CD4-positive, CD25-positive, alpha-beta regulatory T cell (primary cell): Measurements from ENCODE around the gene RASAL2. TPM values are rescaled to one million over a fixed set of nuclear protein-coding genes. Genes with fewer than 3 reads are reported as not detected.

Experiments used
- ATAC-seq, 2 donors: fragments of 150-1000 bp; cut with Tn5 transposase; one replicate each; pipeline ENCODE4 v1.10.0; 2021; ENCODE audit warnings: low read depth in 2 of 2, moderate number of reproducible peaks in 2 of 2, moderate library complexity in 1 of 2
- DNase-seq, 3 donors: peaks; one replicate each; pipeline versions ENCODE4 v3.0.0 to v3.0.0-alpha.2; 2012 to 2022; ENCODE audit warnings: mixed read lengths in 1 of 3
- H3K27ac ChIP-seq: one replicate; pipeline ENCODE4 v1.7.0; 2013; ENCODE audit warnings: mild to moderate bottlenecking, low read length; ENCODE audit not compliant: insufficient read depth, poor library complexity, severe bottlenecking
- H3K27me3 ChIP-seq: one replicate; pipeline ENCODE4 v1.7.0; 2013; ENCODE audit warnings: low read length; ENCODE audit not compliant: control insufficient read depth, insufficient read depth
- H3K36me3 ChIP-seq: one replicate; pipeline ENCODE4 v1.7.0; 2013; ENCODE audit warnings: mild to moderate bottlenecking, low read length, moderate library complexity; ENCODE audit not compliant: control insufficient read depth, insufficient read depth
- H3K4me1 ChIP-seq: 2 replicates; pipeline ENCODE4 v1.7.0; 2013; ENCODE audit warnings: mild to moderate bottlenecking, low read length; ENCODE audit not compliant: insufficient read depth, control insufficient read depth, poor library complexity, severe bottlenecking
- H3K4me3 ChIP-seq: one replicate; pipeline ENCODE4 v1.7.0; 2013; ENCODE audit warnings: low read depth, mild to moderate bottlenecking, low read length, moderate library complexity
- H3K9me3 ChIP-seq, 2 experiments: 1 replicate in 1 of 2; 2 replicates in 1 of 2; pipeline ENCODE4 v1.7.0; 2013; ENCODE audit warnings: low read length in 2 of 2, mild to moderate bottlenecking in 1 of 2, moderate library complexity in 1 of 2; ENCODE audit not compliant: control insufficient read depth in 2 of 2
- H3K27ac Mint-ChIP-seq, 3 donors: one replicate each; pipeline ENCODE4 v1.8.0; 2020 to 2022; ENCODE audit warnings: mild to moderate bottlenecking in 3 of 3, mixed read lengths in 3 of 3, moderate library complexity in 2 of 3
- H3K27me3 Mint-ChIP-seq: one replicate; pipeline ENCODE4 v1.8.0; 2022; ENCODE audit warnings: mild to moderate bottlenecking, mixed read lengths
- H3K36me3 Mint-ChIP-seq: one replicate; pipeline ENCODE4 v1.8.0; 2020; ENCODE audit warnings: mixed read lengths
- H3K4me1 Mint-ChIP-seq, 4 donors: one replicate each; pipeline ENCODE4 v1.8.0; 2020 to 2022; ENCODE audit warnings: mixed read lengths in 4 of 4, mild to moderate bottlenecking in 1 of 4
- H3K4me3 Mint-ChIP-seq, 4 donors: one replicate each; pipeline ENCODE4 v1.8.0; 2020 to 2022; ENCODE audit warnings: mild to moderate bottlenecking in 4 of 4, mixed read lengths in 4 of 4, moderate library complexity in 3 of 4
- H3K9me3 Mint-ChIP-seq, 7 donors: one replicate each; pipeline ENCODE4 v1.8.0; 2020 to 2022; ENCODE audit warnings: mixed read lengths in 7 of 7, mild to moderate bottlenecking in 3 of 7, moderate library complexity in 2 of 7
- polyA plus RNA-seq, 4 donors: library from polyadenylated mRNA; unstranded; fragments of 300-500 nt; fragmentation: Illumina TruSeq; gene quantifications; one replicate each; pipeline ENCODE4 v1.2.3, GENCODE V29; 2021
- total RNA-seq: library from RNA; stranded (reverse); gene quantifications from one replicate; pipeline ENCODE4 v1.2.3, GENCODE V29; 2022

RASAL2 gene
- not detected for total RNA-seq
- polyA plus RNA-seq, result not detected

DNA sequence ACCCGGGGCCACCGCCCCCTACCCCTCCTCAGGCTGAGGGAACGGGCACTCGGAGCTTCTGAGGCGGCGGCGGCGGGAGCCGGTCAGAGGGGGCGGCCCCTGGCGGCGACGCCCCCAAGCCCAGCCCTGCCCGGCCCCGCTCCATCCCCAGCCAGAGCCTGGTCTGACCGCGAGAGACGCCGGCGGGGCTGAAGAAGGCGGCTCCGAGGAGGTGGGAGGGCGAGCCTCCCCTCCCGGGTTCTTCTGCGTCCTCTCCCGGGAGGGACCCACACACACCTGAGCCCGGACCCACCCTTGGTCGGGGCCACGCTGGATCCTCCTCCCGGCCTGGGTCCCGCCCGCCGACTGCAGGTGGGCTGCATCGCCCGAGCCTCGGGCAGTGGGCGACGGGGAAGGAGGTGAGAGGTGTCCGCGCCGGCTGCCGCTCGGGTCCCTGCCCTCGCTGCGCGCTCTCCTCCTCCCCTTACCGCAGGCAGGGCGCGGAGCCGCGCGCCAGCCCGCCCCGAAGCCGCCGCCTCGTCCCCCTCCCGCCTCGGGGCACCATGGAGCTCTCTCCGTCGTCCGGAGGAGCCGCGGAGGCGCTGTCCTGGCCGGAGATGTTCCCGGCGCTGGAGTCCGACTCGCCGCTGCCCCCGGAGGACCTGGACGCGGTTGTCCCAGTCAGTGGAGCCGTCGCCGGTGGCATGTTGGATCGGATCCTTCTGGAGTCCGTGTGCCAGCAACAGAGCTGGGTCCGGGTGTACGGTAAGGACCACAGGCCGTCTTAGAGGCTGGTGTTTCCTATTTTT is at the start of gene RASAL2:
Gene RASAL2 (plus strand): TSS at position 154 of the 788 bp plus-strand sequence. CDS start 389 bp downstream, at position 543.
- Histone ChIP-seq H3K9me3 (peaks cover 0 to 5% of the 10 kb centered on the region in 2 experiments), H3K27ac (no peak within 1 kb of the TSS), H3K4me3 (no peak within 1 kb of the TSS), H3K27me3 (peaks cover 33% of the 10 kb centered on the region), H3K36me3 (no peaks in the 10 kb centered on the region), H3K4me1 (no peaks in the 10 kb centered on the region)
- DNase-seq, result no peak
- Mint-ChIP-seq H3K4me3 (peak within 1 kb of the TSS in 3 of 4 donors; percentile 69 to 92 (median 72)), H3K4me1 (peaks cover 0 to 13% (median 1%) of the 10 kb centered on the region in 4 donors), H3K27me3 (peaks cover 63% of the 10 kb centered on the region), H3K36me3 (no peaks in the 10 kb centered on the region), H3K9me3 (peaks cover 0 to 26% (median 5%) of the 10 kb centered on the region in 7 donors), H3K27ac (no peak within 1 kb of the TSS)
- peak in 1 of 2 donors; percentile 34 for ATAC-seq

DNA sequence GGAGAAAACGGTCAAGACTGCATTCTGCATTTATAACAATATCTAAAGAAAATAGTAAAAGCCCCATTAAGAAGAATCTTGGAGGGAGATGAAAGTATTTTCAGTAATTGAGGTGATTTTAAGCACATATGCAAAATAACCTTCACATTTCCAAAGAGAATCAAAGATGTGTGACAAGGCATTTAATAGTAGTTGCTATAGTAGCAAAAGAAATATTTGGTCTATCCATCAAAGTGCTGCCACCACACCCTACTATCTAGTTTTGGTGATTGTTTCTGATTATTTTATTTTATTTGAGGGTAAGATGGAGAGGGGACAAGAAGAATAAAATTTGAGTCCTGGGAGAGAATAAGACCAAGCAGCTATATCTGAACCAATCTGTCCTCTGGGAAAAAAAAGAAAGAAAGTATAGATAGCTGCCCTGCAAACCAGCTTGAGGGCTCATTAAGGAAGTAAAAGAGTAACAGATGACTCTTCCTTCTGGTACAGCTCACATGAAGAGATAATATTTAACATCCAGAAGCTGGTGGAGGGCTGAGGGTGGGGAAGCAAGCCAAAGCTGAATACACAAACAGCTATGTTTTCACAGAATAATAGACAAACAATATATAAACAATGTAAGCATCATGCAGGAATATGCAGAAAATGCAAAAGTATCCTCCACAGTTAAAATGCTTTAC is 47.2 kb upstream of the RASAL2 start:
- Mint-ChIP-seq H3K27me3 (no peaks in the 10 kb centered on the region), H3K4me1 (no peaks in the 10 kb centered on the region), H3K27ac (no peak overlapping the region), H3K9me3 (peaks cover 0 to 2% (median 0%) of the 10 kb centered on the region in 7 donors), H3K4me3 (no peak overlapping the region), H3K36me3 (no peaks in the 10 kb centered on the region)
- no peak for DNase-seq
- H3K36me3 ChIP-seq, result no peaks in the 10 kb centered on the region
- H3K27ac ChIP-seq, result no peak overlapping the region
- ATAC-seq, result no peak
- no peaks in the 10 kb centered on the region for H3K4me1 ChIP-seq
- H3K27me3 ChIP-seq, result no peaks in the 10 kb centered on the region
- no peak overlapping the region for H3K4me3 ChIP-seq
- peaks cover 0 to 3% of the 10 kb centered on the region in 2 experiments for H3K9me3 ChIP-seq

DNA sequence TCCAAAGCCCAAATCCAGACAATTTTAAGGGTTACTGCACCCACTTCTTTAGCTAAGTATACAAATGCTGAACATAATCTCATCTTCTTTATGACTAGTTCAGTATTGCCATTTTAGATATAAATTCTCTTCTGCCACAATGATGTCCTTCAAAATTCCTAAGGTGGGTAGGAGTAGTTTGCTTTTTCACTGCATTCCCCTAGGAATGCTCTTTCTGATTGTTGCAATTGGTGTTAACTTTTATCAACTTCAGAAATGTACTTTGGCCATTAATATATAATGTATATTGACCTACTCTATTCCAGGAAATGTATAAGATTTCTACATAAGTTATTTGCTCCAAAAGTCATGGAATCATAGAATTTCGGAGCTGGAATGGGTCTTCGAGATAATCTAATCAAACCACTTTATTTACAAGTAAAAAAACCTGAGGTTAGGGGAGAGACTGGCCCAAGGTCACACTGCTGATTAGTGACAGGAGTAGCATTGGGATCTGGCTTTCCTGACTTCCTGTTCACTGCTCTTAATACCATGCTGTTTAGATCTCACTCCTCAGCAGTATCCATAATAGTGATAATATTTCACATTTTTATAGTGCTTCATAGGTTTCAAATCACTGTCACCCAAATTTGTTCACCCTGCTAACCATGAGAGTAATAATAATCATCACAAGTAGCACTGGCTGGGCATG is 46.4 kb upstream of the RASAL2 start:
- H3K27me3 ChIP-seq, result no peaks in the 10 kb centered on the region

DNA sequence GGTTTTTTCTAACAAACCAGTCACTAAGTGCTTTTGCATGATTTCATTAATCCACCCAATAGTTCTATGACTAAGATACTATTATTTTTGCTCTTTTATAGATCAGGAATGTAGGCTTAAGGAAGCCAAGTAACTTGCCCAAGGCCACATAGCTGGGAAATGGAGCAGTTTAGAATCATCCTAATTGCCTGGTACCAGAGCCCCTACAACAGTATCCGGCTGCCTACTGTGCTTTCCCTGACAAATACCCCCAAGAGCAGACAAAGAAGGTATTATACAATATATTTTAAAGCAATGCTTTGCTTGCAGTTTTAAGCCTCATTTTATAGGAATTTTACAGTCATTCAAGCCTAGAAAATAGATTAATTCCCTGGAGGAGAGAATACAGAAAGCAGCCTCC is 45.5 kb upstream of the RASAL2 start:
- no peak overlapping the region for H3K4me3 Mint-ChIP-seq
- H3K36me3 Mint-ChIP-seq, result no peaks in the 10 kb centered on the region
- no peaks in the 10 kb centered on the region for H3K27me3 ChIP-seq
- no peaks in the 10 kb centered on the region for H3K36me3 ChIP-seq
- H3K27ac ChIP-seq, result no peak overlapping the region
- ATAC-seq, result no peak
- H3K4me1 ChIP-seq, result no peaks in the 10 kb centered on the region
- DNase-seq, result no peak
- H3K27ac Mint-ChIP-seq, result no peak overlapping the region
- no peaks in the 10 kb centered on the region for H3K4me1 Mint-ChIP-seq
- no peak overlapping the region for H3K4me3 ChIP-seq
- H3K27me3 Mint-ChIP-seq, result no peaks in the 10 kb centered on the region
- H3K9me3 Mint-ChIP-seq, result peaks cover 0 to 2% (median 0%) of the 10 kb centered on the region in 7 donors
- peaks cover 0 to 3% of the 10 kb centered on the region in 2 experiments for H3K9me3 ChIP-seq

More for the DNA sequence above, 46.4 kb upstream of the RASAL2 start:
- Histone ChIP-seq H3K27ac (no peak overlapping the region), H3K4me3 (no peak overlapping the region), H3K36me3 (no peaks in the 10 kb centered on the region), H3K4me1 (no peaks in the 10 kb centered on the region), H3K9me3 (peaks cover 0 to 3% of the 10 kb centered on the region in 2 experiments)
- ATAC-seq, result no peak
- H3K4me3 Mint-ChIP-seq, result no peak overlapping the region
- no peaks in the 10 kb centered on the region for H3K36me3 Mint-ChIP-seq
- H3K27ac Mint-ChIP-seq, result no peak overlapping the region
- DNase-seq, result no peak
- peaks cover 0 to 2% (median 0%) of the 10 kb centered on the region in 7 donors for H3K9me3 Mint-ChIP-seq
- H3K27me3 Mint-ChIP-seq, result no peaks in the 10 kb centered on the region
- H3K4me1 Mint-ChIP-seq, result no peaks in the 10 kb centered on the region

DNA sequence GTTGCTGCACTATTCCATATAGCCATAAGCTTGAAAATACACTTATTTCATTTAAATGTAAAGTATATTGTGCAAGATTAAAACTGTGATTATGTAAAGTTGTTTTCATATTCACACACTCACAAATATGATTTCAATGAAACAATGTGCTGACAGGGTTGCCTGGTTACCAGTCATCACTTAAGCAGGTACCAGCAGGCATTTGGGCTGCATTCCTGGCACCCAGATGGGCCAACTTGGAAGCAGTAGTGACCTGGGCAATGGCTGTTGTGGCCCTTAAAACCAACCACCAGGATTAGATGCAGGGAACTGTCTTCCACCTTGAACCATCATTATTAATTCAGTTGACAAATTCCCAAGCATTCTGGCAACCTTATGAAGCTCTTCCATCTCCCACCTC is 45.0 kb upstream of the RASAL2 start:
- H3K27me3 Mint-ChIP-seq, result no peaks in the 10 kb centered on the region
- H3K9me3 ChIP-seq, result peaks cover 0 to 3% of the 10 kb centered on the region in 2 experiments
- H3K27ac Mint-ChIP-seq, result no peak overlapping the region
- H3K4me3 Mint-ChIP-seq, result no peak overlapping the region
- H3K9me3 Mint-ChIP-seq, result peaks cover 0 to 2% (median 0%) of the 10 kb centered on the region in 7 donors
- H3K4me1 ChIP-seq, result no peaks in the 10 kb centered on the region
- H3K27ac ChIP-seq, result no peak overlapping the region
- H3K36me3 Mint-ChIP-seq, result no peaks in the 10 kb centered on the region
- no peak overlapping the region for H3K4me3 ChIP-seq
- no peaks in the 10 kb centered on the region for H3K36me3 ChIP-seq
- DNase-seq (no peak), ATAC-seq (no peak)
- no peaks in the 10 kb centered on the region for H3K27me3 ChIP-seq
- H3K4me1 Mint-ChIP-seq, result no peaks in the 10 kb centered on the region

DNA sequence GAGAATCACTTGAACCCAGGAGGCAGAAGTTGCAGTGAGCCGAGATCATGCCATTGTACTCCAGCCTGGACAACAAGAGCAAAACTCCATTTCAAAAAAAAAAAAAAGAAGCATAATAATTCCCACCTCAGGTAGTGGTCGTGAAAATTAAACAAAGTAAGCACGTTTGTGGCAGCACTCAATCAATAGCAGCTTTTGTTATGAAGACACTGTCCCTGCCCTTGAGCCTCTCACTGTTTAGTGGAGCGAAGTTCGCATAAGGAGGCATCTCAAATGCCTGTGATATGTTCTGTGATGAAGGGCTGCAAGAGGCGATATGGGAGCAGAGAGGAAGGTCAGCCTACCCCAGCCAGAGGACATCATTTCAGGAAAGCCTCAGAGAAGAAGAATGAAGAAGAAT is 43.8 kb upstream of the RASAL2 start:
- H3K4me3 Mint-ChIP-seq, result no peak overlapping the region

DNA sequence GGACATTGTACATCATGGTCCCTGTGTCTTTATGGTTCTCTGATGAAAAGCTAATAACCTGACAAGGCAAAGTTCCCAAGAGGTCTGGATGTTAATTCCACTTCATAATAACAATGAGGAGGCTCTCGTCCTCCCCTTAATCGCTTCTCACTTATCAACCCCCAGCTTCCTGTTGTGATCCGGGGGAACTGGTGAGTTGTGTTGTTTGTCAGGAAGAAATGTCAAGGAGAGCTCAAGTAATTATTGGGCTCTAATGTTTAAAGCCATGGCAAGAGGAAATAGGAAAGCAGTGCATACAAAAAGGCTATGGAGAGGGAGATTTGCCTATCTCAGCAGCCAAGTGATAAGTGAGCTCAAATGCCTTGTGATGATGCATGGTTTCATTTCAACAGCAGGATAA is 42.8 kb upstream of the RASAL2 start:
- Mint-ChIP-seq H3K9me3 (peaks cover 0 to 3% (median 1%) of the 10 kb centered on the region in 7 donors), H3K27ac (no peak overlapping the region), H3K4me1 (no peaks in the 10 kb centered on the region), H3K27me3 (no peaks in the 10 kb centered on the region), H3K4me3 (no peak overlapping the region), H3K36me3 (no peaks in the 10 kb centered on the region)
- H3K9me3 ChIP-seq, result no peaks in the 10 kb centered on the region
- no peaks in the 10 kb centered on the region for H3K27me3 ChIP-seq
- H3K4me3 ChIP-seq, result no peak overlapping the region
- H3K36me3 ChIP-seq, result no peaks in the 10 kb centered on the region
- DNase-seq (no peak), ATAC-seq (no peak)
- no peaks in the 10 kb centered on the region for H3K4me1 ChIP-seq
- H3K27ac ChIP-seq, result no peak overlapping the region

More for the DNA sequence above, 43.8 kb upstream of the RASAL2 start:
- no peak for DNase-seq
- Mint-ChIP-seq H3K4me1 (no peaks in the 10 kb centered on the region), H3K27me3 (no peaks in the 10 kb centered on the region), H3K27ac (no peak overlapping the region), H3K9me3 (peaks cover 0 to 3% (median 0%) of the 10 kb centered on the region in 7 donors), H3K36me3 (no peaks in the 10 kb centered on the region)
- no peaks in the 10 kb centered on the region for H3K9me3 ChIP-seq
- no peaks in the 10 kb centered on the region for H3K27me3 ChIP-seq
- H3K27ac ChIP-seq, result no peak overlapping the region
- no peak overlapping the region for H3K4me3 ChIP-seq
- ATAC-seq, result no peak
- H3K4me1 ChIP-seq, result no peaks in the 10 kb centered on the region
- no peaks in the 10 kb centered on the region for H3K36me3 ChIP-seq
